A549 treated with AZD9567 at 1 μM for 4 hours (cell line): ENCODE data around the gene STAM. TPM values are rescaled to one million over a fixed set of nuclear protein-coding genes. Genes with fewer than 3 reads are reported as not detected.

Experiments used
- total RNA-seq: library from RNA; stranded (reverse); fragments of 200-300 nt; extraction: Qiagen RNA extraction; gene quantifications from 5 replicates; pipeline ENCODE4 v1.2.3, GENCODE V29; 2022; ENCODE audit not compliant: insufficient read depth

STAM gene
- 22.1 to 33.8 TPM (median 24.3 TPM) in 5 replicates for total RNA-seq

GRCh38 chr10:17643755-17644484, at the start of gene STAM:
Gene STAM (plus strand): TSS chr10:17644151. CDS start chr10:17644340, 189 bp downstream.

GRCh38 chr10:17617031-17617911, 26.7 kb upstream of the STAM start, which contains the start of gene HACD1:
Gene HACD1 (minus strand): TSS chr10:17617374. CDS start chr10:17617339, 35 bp downstream.

DNA sequence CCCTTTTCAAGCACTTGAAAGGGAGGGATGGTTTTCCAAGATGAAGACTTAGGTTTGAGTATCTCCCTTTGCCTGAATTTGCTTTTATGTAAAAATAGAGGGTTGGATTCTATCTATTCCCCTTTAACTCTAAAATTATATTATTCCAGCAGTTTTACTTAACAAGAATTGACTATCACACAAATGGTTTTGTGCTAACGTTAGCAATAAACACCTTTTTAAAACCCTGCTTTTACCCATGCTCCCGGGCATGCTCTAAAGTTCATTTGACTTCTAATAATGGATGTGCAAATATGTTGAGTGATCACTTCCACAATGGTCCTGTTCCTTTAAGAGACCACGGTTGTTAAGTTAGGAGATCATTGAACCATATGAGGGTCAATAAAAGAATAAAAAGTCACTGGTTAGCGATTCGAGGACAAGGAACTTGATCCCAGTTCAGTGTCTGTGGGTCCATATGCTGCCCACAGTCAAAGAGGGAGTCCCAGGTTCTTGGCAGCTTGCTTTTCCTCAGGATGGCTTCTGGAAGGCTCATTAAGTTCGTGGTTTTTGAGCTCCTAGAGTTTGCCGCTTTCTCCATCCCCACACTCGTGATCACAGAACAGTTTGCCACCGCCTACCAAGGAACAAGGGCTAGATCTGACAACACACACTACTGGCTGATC, 108.0 kb downstream of the STAM start, which contains the start of gene TMEM236:
Gene TMEM236 (plus strand): TSS at position 421 of the 665 bp plus-strand sequence. CDS start 95 bp downstream, at position 516.

Other genes starting within 250 kb of the STAM start
- 0.06 to 0.16 TPM (median 0.06 TPM) in 4 of 5 replicates, not detected in the other for gene ST8SIA6, start 189.6 kb upstream of the STAM start, total RNA-seq
- gene HACD1, start 26.8 kb upstream of the STAM start, total RNA-seq, result 33.2 to 64.6 TPM (median 60.2 TPM) in 5 replicates
- gene TMEM236, start 108.0 kb downstream of the STAM start, total RNA-seq, result 0.03 to 0.69 TPM (median 0.05 TPM) in 5 replicates
- 0.01 to 0.04 TPM (median 0.02 TPM) in 4 of 5 replicates, not detected in the other for gene MRC1, start 165.2 kb downstream of the STAM start, total RNA-seq